Neural cell (in vitro differentiated cells): ENCODE data around the gene SLX4IP. TPM values are rescaled to one million over a fixed set of nuclear protein-coding genes. Genes with fewer than 3 reads are reported as not detected.

Experiments
- H2AFZ ChIP-seq: fragments of 200-600, 300-800 bp; sonication (generic), shearing (Covaris generic); 2 replicates; pipeline ENCODE4 v1.6.0; 2014; ENCODE audit warnings: low read depth, mild to moderate bottlenecking, antibody characterized with exemption, low read length, moderate library complexity
- H3F3A ChIP-seq: fragments of 200-600 bp; shearing (Covaris generic); 2 replicates; pipeline ENCODE4 v1.6.1; 2016; ENCODE audit warnings: mild to moderate bottlenecking, moderate library complexity, mixed read lengths, antibody characterized with exemption, low read length; ENCODE audit not compliant: insufficient read depth, poor library complexity, severe bottlenecking
- H3K27ac ChIP-seq: fragments of 200-600, 300-800 bp; sonication (generic), shearing (Covaris generic); 2 replicates; pipeline ENCODE4 v1.5.1; 2014; ENCODE audit warnings: mild to moderate bottlenecking, low read length, moderate library complexity
- H3K27me3 ChIP-seq: fragments of 300-800, 200-600 bp; sonication (generic), shearing (Covaris generic); 2 replicates; pipeline ENCODE4 v1.6.0; 2014; ENCODE audit warnings: mild to moderate bottlenecking, low read depth, low read length, moderate library complexity; ENCODE audit not compliant: insufficient read depth
- H3K36me3 ChIP-seq: fragments of 300-800, 200-600 bp; sonication (generic), shearing (Covaris generic); 2 replicates; pipeline ENCODE4 v1.5.1; 2014; ENCODE audit warnings: mild to moderate bottlenecking, antibody characterized with exemption, low read length, moderate library complexity; ENCODE audit not compliant: insufficient read depth
- H3K4me2 ChIP-seq: fragments of 300-800, 200-600 bp; sonication (generic), shearing (Covaris generic); 2 replicates; pipeline ENCODE4 v1.6.0; 2014; ENCODE audit warnings: mild to moderate bottlenecking, low read length
- H3K4me3 ChIP-seq: fragments of 300-800, 200-600 bp; sonication (generic), shearing (Covaris generic); 2 replicates; pipeline ENCODE4 v1.5.1; 2014; ENCODE audit warnings: mild to moderate bottlenecking, low read length, moderate library complexity
- H3K79me2 ChIP-seq: fragments of 200-600 bp; shearing (Covaris generic); replicated peaks from 2 replicates; pipeline ENCODE4 v1.6.0; 2014; ENCODE audit warnings: mild to moderate bottlenecking, low read length, moderate library complexity; ENCODE audit not compliant: insufficient read depth
- H3K9ac ChIP-seq: fragments of 300-800, 200-600 bp; sonication (generic), shearing (Covaris generic); 2 replicates; pipeline ENCODE4 v1.6.1; 2016; ENCODE audit warnings: mild to moderate bottlenecking, low read length, mixed read lengths
- H3K9me2 ChIP-seq: fragments of 200-600 bp; shearing (Covaris generic); 2 replicates; pipeline ENCODE4 v1.6.1; 2016; ENCODE audit warnings: mild to moderate bottlenecking, low read length, mixed read lengths; ENCODE audit not compliant: insufficient read depth
- H3K9me3 ChIP-seq: fragments of 200-600, 300-800 bp; sonication (generic), shearing (Covaris generic); 2 replicates; pipeline ENCODE4 v1.6.1; 2016; ENCODE audit warnings: mild to moderate bottlenecking, mixed run types, low read length, moderate library complexity, mixed read lengths
- H4K20me1 ChIP-seq: fragments of 200-600 bp; shearing (Covaris generic); 2 replicates; pipeline ENCODE4 v1.6.1; 2016; ENCODE audit warnings: mild to moderate bottlenecking, mixed run types; ENCODE audit not compliant: insufficient read depth
- EP300 ChIP-seq: fragments of 450-650 bp; conservative IDR thresholded peaks from 2 replicates; pipeline ENCODE4 v1.6.1; 2014; ENCODE audit warnings: antibody characterized with exemption, mild to moderate bottlenecking, moderate library complexity; ENCODE audit not compliant: poor library complexity, severe bottlenecking
- EZH2 ChIP-seq: fragments of 200-600, 300-800 bp; shearing (Covaris generic), sonication (generic); IDR thresholded peaks from 2 replicates; pipeline ENCODE4 v1.6.1; 2014; ENCODE audit warnings: antibody characterized with exemption, low read length, borderline replicate concordance, mild to moderate bottlenecking; ENCODE audit not compliant: insufficient read depth, poor library complexity, severe bottlenecking
- MXI1 ChIP-seq: fragments of 450-650 bp; conservative IDR thresholded peaks from 2 replicates; pipeline ENCODE4 v1.6.1; 2014; ENCODE audit warnings: antibody characterized with exemption, mild to moderate bottlenecking; ENCODE audit not compliant: poor library complexity, severe bottlenecking
- POLR2AphosphoS5 ChIP-seq: IDR thresholded peaks from 2 replicates; pipeline ENCODE4 v1.6.1; 2012
- RAD21 ChIP-seq: fragments of 450-650 bp; conservative IDR thresholded peaks from 2 replicates; pipeline ENCODE4 v1.6.1; 2014; ENCODE audit warnings: antibody characterized with exemption, mild to moderate bottlenecking, moderate library complexity
- SMC3 ChIP-seq: fragments of 450-650 bp; conservative IDR thresholded peaks from 2 replicates; pipeline ENCODE4 v1.6.1; 2014; ENCODE audit warnings: antibody characterized with exemption, mild to moderate bottlenecking, moderate library complexity; ENCODE audit not compliant: poor library complexity
- TAF1 ChIP-seq: IDR thresholded peaks from 2 replicates; pipeline ENCODE4 v1.6.1; 2012; ENCODE audit warnings: low read depth
- polyA plus RNA-seq: library from polyadenylated mRNA; depleted of rRNA; stranded (reverse); fragments of >200 nt; gene quantifications from 2 replicates; pipeline ENCODE4 v1.2.3, GENCODE V29; 2014
- TF ChIP-seq, protein P1 (sequence below): IDR thresholded peaks from 2 replicates; pipeline ENCODE4 v1.6.1; 2012; ENCODE audit warnings: borderline replicate concordance
- TF ChIP-seq, protein P2 (sequence below): fragments of 450-650 bp; IDR thresholded peaks from 2 replicates; pipeline ENCODE4 v1.5.1; 2014; ENCODE audit warnings: antibody characterized with exemption, mild to moderate bottlenecking, moderate library complexity; ENCODE audit not compliant: poor library complexity, severe bottlenecking

Gene SLX4IP
- polyA plus RNA-seq, 1 donor from 2014 or later = 6.4 TPM

DNA sequence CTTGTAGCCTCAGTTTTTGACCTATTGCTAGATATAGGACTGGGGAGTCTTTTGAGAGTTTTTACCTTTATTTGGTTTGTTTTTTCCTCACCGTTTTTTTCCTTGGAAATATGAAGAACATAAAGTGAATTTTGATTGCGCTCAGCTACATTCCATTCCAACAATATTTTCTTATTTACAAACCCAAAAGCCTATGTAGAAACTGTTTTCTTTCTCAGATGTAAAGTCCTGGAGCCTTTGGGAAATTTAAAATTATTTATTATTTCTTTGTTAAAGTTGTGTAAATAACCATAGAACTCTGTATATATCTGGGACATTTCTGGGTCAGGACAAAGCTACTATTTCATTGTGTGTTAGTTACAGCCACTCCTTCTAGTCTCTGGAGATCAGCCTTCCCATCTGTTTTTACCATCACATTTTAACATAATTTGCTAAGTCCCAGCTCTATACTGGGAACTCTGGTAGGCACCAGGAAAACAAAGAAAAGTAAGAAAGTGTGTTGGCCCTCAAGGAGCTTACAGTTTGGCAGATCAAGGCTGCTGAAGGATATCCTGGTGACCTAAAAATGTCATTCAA lies 169.8 kb downstream of the SLX4IP start:
- no peaks in the 10 kb centered on the region for H3F3A ChIP-seq
- no peaks in the 10 kb centered on the region for H3K9me3 ChIP-seq
- no peak overlapping the region for H2AFZ ChIP-seq
- TF ChIP-seq EZH2 (no peak), POLR2AphosphoS5 (no peak), TAF1 (no peak)
- no peak overlapping the region for H3K4me3 ChIP-seq
- no peak overlapping the region for H3K9ac ChIP-seq
- no peaks in the 10 kb centered on the region for H4K20me1 ChIP-seq
- H3K9me2 ChIP-seq = no peaks in the 10 kb centered on the region
- no peak overlapping the region for H3K4me2 ChIP-seq
- H3K27me3 ChIP-seq = no peaks in the 10 kb centered on the region
- H3K36me3 ChIP-seq = no peaks in the 10 kb centered on the region
- no peaks in the 10 kb centered on the region for H3K79me2 ChIP-seq
- H3K27ac ChIP-seq = no peak overlapping the region

DNA sequence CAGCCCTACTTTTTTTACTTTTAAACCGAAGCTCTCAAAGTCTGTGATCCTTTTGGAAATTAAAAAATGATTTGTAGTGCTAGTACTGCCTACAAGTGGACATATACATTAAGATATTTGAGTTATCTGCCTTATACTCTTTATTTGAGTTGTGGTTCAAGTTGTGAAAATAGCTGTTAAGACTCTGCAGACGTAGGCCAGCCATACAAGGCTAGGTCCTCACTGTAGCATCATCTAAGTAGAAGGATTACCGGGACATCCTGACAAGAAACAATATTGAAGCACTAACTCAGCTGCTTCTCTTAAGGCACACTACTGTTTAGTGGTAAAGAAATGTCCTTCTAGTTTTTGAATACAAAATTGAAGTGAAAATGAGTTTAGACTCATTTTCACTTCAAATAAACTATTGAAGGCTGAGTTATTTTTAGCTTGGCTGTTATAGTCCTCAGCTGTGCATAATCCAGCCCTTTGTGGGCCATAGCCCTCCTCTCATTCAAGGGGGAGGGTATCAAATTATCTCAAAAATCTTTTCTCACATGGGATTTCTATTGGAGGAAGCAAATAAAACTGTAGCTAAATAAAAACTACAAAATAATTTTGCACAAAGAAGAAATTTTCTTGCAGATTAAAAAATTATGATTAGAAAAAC lies 170.6 kb downstream of the SLX4IP start:
- no peak overlapping the region for H3K27ac ChIP-seq

DNA sequence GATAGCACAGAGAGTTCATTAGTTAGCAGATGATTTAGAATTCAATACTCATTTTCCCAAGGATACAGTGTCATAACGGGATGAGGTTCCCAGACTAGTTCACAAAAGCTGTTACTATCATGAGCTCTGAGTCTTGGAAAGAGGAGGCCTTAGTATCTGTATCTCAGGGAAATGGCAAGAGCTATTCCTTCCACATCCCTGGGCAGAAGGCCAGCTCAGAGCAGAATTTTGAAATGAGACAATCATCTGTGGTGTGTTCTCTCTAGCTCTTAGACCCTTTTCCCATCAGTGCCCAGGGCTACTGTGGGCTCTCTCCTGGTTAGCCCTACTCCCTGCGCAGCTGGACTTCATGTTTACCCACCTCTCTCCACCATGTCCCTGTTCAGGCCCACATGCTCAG lies 174.2 kb downstream of the SLX4IP start:
- Histone ChIP-seq H3K9me3 (no peaks in the 10 kb centered on the region), H4K20me1 (no peaks in the 10 kb centered on the region), H3K9me2 (no peaks in the 10 kb centered on the region), H2AFZ (no peak overlapping the region), H3K9ac (no peak overlapping the region), H3K79me2 (no peaks in the 10 kb centered on the region), H3K27ac (no peak overlapping the region), H3K36me3 (no peaks in the 10 kb centered on the region), H3K4me2 (no peak overlapping the region), H3F3A (no peaks in the 10 kb centered on the region), H3K27me3 (no peaks in the 10 kb centered on the region), H3K4me3 (no peak overlapping the region)
- no peak for TF ChIP-seq TAF1
- no peak for TF ChIP-seq POLR2AphosphoS5
- TF ChIP-seq, protein P1, sequence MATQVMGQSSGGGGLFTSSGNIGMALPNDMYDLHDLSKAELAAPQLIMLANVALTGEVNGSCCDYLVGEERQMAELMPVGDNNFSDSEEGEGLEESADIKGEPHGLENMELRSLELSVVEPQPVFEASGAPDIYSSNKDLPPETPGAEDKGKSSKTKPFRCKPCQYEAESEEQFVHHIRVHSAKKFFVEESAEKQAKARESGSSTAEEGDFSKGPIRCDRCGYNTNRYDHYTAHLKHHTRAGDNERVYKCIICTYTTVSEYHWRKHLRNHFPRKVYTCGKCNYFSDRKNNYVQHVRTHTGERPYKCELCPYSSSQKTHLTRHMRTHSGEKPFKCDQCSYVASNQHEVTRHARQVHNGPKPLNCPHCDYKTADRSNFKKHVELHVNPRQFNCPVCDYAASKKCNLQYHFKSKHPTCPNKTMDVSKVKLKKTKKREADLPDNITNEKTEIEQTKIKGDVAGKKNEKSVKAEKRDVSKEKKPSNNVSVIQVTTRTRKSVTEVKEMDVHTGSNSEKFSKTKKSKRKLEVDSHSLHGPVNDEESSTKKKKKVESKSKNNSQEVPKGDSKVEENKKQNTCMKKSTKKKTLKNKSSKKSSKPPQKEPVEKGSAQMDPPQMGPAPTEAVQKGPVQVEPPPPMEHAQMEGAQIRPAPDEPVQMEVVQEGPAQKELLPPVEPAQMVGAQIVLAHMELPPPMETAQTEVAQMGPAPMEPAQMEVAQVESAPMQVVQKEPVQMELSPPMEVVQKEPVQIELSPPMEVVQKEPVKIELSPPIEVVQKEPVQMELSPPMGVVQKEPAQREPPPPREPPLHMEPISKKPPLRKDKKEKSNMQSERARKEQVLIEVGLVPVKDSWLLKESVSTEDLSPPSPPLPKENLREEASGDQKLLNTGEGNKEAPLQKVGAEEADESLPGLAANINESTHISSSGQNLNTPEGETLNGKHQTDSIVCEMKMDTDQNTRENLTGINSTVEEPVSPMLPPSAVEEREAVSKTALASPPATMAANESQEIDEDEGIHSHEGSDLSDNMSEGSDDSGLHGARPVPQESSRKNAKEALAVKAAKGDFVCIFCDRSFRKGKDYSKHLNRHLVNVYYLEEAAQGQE = no peak
- TF ChIP-seq, protein P2, sequence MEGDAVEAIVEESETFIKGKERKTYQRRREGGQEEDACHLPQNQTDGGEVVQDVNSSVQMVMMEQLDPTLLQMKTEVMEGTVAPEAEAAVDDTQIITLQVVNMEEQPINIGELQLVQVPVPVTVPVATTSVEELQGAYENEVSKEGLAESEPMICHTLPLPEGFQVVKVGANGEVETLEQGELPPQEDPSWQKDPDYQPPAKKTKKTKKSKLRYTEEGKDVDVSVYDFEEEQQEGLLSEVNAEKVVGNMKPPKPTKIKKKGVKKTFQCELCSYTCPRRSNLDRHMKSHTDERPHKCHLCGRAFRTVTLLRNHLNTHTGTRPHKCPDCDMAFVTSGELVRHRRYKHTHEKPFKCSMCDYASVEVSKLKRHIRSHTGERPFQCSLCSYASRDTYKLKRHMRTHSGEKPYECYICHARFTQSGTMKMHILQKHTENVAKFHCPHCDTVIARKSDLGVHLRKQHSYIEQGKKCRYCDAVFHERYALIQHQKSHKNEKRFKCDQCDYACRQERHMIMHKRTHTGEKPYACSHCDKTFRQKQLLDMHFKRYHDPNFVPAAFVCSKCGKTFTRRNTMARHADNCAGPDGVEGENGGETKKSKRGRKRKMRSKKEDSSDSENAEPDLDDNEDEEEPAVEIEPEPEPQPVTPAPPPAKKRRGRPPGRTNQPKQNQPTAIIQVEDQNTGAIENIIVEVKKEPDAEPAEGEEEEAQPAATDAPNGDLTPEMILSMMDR = no peak
- no peak for TF ChIP-seq SMC3
- no peak for TF ChIP-seq RAD21
- no peak for TF ChIP-seq EZH2
- TF ChIP-seq EP300 = no peak
- TF ChIP-seq MXI1 = no peak

More for the DNA sequence above, 170.6 kb downstream of the SLX4IP start:
- H2AFZ ChIP-seq = no peak overlapping the region
- no peak overlapping the region for H3K4me2 ChIP-seq
- no peaks in the 10 kb centered on the region for H3K79me2 ChIP-seq
- no peak overlapping the region for H3K9ac ChIP-seq
- H4K20me1 ChIP-seq = no peaks in the 10 kb centered on the region
- H3F3A ChIP-seq = no peaks in the 10 kb centered on the region
- H3K36me3 ChIP-seq = no peaks in the 10 kb centered on the region
- no peak for TF ChIP-seq SMC3
- H3K9me2 ChIP-seq = no peaks in the 10 kb centered on the region
- no peak overlapping the region for H3K4me3 ChIP-seq
- H3K27me3 ChIP-seq = no peaks in the 10 kb centered on the region
- H3K9me3 ChIP-seq = no peaks in the 10 kb centered on the region
